Fibroblast of lung (primary cell): ENCODE results near the gene DERL2. TPM values are rescaled to one million over a fixed set of nuclear protein-coding genes. Genes with fewer than 3 reads are reported as not detected.

ENCODE experiments used
- DNase-seq, 2 donors: peaks; one replicate each; pipeline versions ENCODE4 v3.0.0 to v3.0.0-alpha.2; 2010; ENCODE audit warnings: low read depth in 2 of 2
- H2AFZ ChIP-seq: 2 replicates; pipeline ENCODE4 v1.5.1; 2012; ENCODE audit warnings: low read length, control low read depth, inconsistent platforms
- H3K27ac ChIP-seq: 2 replicates; pipeline ENCODE4 v1.5.1; 2011; ENCODE audit warnings: low read length, control low read depth; ENCODE audit not compliant: insufficient read depth
- H3K27me3 ChIP-seq: 2 replicates; pipeline ENCODE4 v1.5.1; 2011; ENCODE audit warnings: mild to moderate bottlenecking, low read length; ENCODE audit not compliant: control insufficient read depth, insufficient read depth
- H3K36me3 ChIP-seq: 2 replicates; pipeline ENCODE4 v1.5.1; 2011; ENCODE audit warnings: low read length; ENCODE audit not compliant: control insufficient read depth, insufficient read depth
- H3K4me1 ChIP-seq: 2 replicates; pipeline ENCODE4 v1.5.1; 2011; ENCODE audit warnings: low read length; ENCODE audit not compliant: control insufficient read depth, insufficient read depth; ENCODE audit errors: extremely low read depth
- H3K4me2 ChIP-seq: 2 replicates; pipeline ENCODE4 v1.5.1; 2011; ENCODE audit warnings: low read length, control low read depth; ENCODE audit not compliant: insufficient read depth; ENCODE audit errors: extremely low read depth
- H3K4me3 ChIP-seq, 4 experiments: fragments of 200-600 bp in 1 of 4; sonication (generic) in 1 of 4; replicated peaks in 1 of 4; 2 replicates each; pipeline ENCODE4 v1.5.1; 2011 to 2016; ENCODE audit warnings: low read length in 4 of 4, low read depth in 3 of 4, mild to moderate bottlenecking in 3 of 4, control low read depth in 2 of 4, inconsistent platforms in 1 of 4, mixed read lengths in 1 of 4; ENCODE audit not compliant: insufficient read depth in 1 of 4; ENCODE audit errors: control extremely low read depth in 1 of 4
- H3K79me2 ChIP-seq: 2 replicates; pipeline ENCODE4 v1.5.1; 2012; ENCODE audit warnings: mild to moderate bottlenecking, low read length, inconsistent platforms; ENCODE audit not compliant: control insufficient read depth, insufficient read depth
- H3K9ac ChIP-seq: 2 replicates; pipeline ENCODE4 v1.5.1; 2011; ENCODE audit warnings: mild to moderate bottlenecking, low read length, control low read depth; ENCODE audit not compliant: insufficient read depth
- H3K9me3 ChIP-seq: 2 replicates; pipeline ENCODE4 v1.5.1; 2012; ENCODE audit warnings: low read depth, low read length; ENCODE audit not compliant: control insufficient read depth, insufficient read depth
- H4K20me1 ChIP-seq: 2 replicates; pipeline ENCODE4 v1.5.1; 2011; ENCODE audit warnings: low read length; ENCODE audit not compliant: control insufficient read depth, insufficient read depth; ENCODE audit errors: extremely low read depth
- EZH2 ChIP-seq: IDR thresholded peaks from 2 replicates; pipeline ENCODE4 v1.5.1; 2012; ENCODE audit warnings: low read length, control low read depth, mild to moderate bottlenecking; ENCODE audit errors: missing control alignments
- polyA plus RNA-seq, 2 donors: library from polyadenylated mRNA; depleted of rRNA in 1 of 2; stranded (reverse) in 1 of 2; unstranded in 1 of 2; fragments of >200 nt; gene quantifications; 2 replicates each; pipeline ENCODE4 v1.2.1, GENCODE V29; 2011 to 2012; ENCODE audit warnings: missing spikeins in 1 of 2
- total RNA-seq: library from RNA; depleted of rRNA; stranded (reverse); fragments of >200 nt; gene quantifications from 2 replicates; pipeline ENCODE4 v1.2.1, GENCODE V29; 2014
- TF ChIP-seq, protein P1 (sequence below), 2 donors: IDR thresholded peaks in 1 of 2; conservative IDR thresholded peaks in 1 of 2; 1 replicate in 1 of 2; 2 replicates in 1 of 2; pipeline ENCODE4 v1.5.1; 2011 to 2012; ENCODE audit warnings: low read length in 2 of 2, control low read depth in 1 of 2, inconsistent platforms in 1 of 2, low read depth in 1 of 2, mild to moderate bottlenecking in 1 of 2

DERL2 gene
- total and polyA plus RNA-seq, 2 donors (not counting 1 experiment from before 2014, with no cell fraction given), result 30.9 to 87.9 TPM

DNA sequence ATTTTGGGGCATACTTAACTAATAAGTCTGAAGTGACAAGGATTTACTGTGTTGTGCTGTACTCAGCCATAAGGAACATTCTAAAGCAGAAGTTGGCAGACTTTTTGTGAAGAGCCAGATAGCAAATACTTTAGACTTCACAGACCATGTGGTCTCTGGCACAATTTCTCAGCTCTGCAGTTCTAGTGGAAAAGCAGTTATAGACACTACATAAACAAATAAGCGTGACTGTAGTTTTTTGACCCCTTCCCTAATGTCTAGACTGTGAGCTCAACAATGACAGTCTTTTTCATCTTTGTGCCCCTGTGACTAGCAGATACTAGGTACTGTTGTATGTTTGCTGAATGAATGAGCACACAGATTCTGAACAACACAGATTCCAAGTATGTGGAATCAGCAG is 61.1 kb downstream of the DERL2 start:
- Histone ChIP-seq H2AFZ (no peak overlapping the region), H4K20me1 (no peaks in the 10 kb centered on the region), H3K9me3 (no peaks in the 10 kb centered on the region), H3K27me3 (no peaks in the 10 kb centered on the region), H3K4me1 (peaks cover 8% of the 10 kb centered on the region), H3K4me2 (no peak overlapping the region), H3K4me3 (no peak overlapping the region), H3K9ac (no peak overlapping the region), H3K79me2 (peaks cover 11% of the 10 kb centered on the region), H3K27ac (no peak overlapping the region), H3K36me3 (peaks cover 2% of the 10 kb centered on the region)
- DNase-seq, result peak; percentile 44 to 53
- no peak for TF ChIP-seq EZH2

- DNase-seq, result peak; percentile 49 to 78
- Histone ChIP-seq H3K27ac (peak overlapping the region; percentile 7), H3K79me2 (peaks cover 27% of the 10 kb centered on the region), H2AFZ (no peak overlapping the region), H3K9me3 (no peaks in the 10 kb centered on the region), H3K9ac (no peak overlapping the region), H3K4me1 (peaks cover 8% of the 10 kb centered on the region), H3K4me2 (no peak overlapping the region), H3K27me3 (no peaks in the 10 kb centered on the region), H3K4me3 (no peak overlapping the region), H3K36me3 (no peaks in the 10 kb centered on the region), H4K20me1 (no peaks in the 10 kb centered on the region)
- no peak for TF ChIP-seq EZH2
- TF ChIP-seq, protein P1, sequence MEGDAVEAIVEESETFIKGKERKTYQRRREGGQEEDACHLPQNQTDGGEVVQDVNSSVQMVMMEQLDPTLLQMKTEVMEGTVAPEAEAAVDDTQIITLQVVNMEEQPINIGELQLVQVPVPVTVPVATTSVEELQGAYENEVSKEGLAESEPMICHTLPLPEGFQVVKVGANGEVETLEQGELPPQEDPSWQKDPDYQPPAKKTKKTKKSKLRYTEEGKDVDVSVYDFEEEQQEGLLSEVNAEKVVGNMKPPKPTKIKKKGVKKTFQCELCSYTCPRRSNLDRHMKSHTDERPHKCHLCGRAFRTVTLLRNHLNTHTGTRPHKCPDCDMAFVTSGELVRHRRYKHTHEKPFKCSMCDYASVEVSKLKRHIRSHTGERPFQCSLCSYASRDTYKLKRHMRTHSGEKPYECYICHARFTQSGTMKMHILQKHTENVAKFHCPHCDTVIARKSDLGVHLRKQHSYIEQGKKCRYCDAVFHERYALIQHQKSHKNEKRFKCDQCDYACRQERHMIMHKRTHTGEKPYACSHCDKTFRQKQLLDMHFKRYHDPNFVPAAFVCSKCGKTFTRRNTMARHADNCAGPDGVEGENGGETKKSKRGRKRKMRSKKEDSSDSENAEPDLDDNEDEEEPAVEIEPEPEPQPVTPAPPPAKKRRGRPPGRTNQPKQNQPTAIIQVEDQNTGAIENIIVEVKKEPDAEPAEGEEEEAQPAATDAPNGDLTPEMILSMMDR (conservative IDR thresholded peaks at IDR 0.05 in 1 of 2, IDR thresholded peaks at IDR 0.05 in 1 of 2; ENCODE audit: low read depth in 1 of 2, low read length in 2 of 2), result no peak
These were observed 63.5 kb downstream of the DERL2 start for GRCh38 chr17:5422505-5422904.

Other genes with a start within 250 kb of the DERL2 start
- 46.5 and 64.4 TPM in 2 replicates for gene RABEP1, start 203.9 kb downstream of the DERL2 start, total RNA-seq
- gene RABEP1, start 203.9 kb downstream of the DERL2 start, polyA plus RNA-seq, result 33.6 and 46.3 TPM in 2 replicates
- gene NUP88, start 66.5 kb downstream of the DERL2 start, total RNA-seq, result 61.1 and 79.6 TPM in 2 replicates
- 41.8 and 61.5 TPM in 2 replicates for gene NUP88, start 66.5 kb downstream of the DERL2 start, polyA plus RNA-seq
- 49.1 and 53.3 TPM in 2 replicates for gene RPAIN, start 66.0 kb downstream of the DERL2 start, total RNA-seq
- 21.4 and 24.5 TPM in 2 replicates for gene RPAIN, start 66.0 kb downstream of the DERL2 start, polyA plus RNA-seq
- 136 and 144 TPM in 2 replicates for gene C1QBP, start 47.0 kb downstream of the DERL2 start, total RNA-seq
- 187 and 365 TPM in 2 replicates for gene C1QBP, start 47.0 kb downstream of the DERL2 start, polyA plus RNA-seq
- 8.0 and 9.7 TPM in 2 replicates for gene DHX33, start 17.2 kb downstream of the DERL2 start, total RNA-seq
- gene DHX33, start 17.2 kb downstream of the DERL2 start, polyA plus RNA-seq, result 12.1 and 20.0 TPM in 2 replicates
- 11.2 and 14.4 TPM in 2 replicates for gene MIS12, start 388 bp upstream of the DERL2 start, total RNA-seq
- gene MIS12, start 388 bp upstream of the DERL2 start, polyA plus RNA-seq, result 11.1 and 12.3 TPM in 2 replicates
- gene NLRP1, start 98.3 kb upstream of the DERL2 start, total RNA-seq, result 11.8 and 22.1 TPM in 2 replicates
- gene NLRP1, start 98.3 kb upstream of the DERL2 start, polyA plus RNA-seq, result 23.1 and 35.1 TPM in 2 replicates